ENCODE results near the gene PSMB1.
"Not testable (repeated sequence)": the region's sequence is repeated elsewhere in the genome, so short reads cannot be mapped to it uniquely, and the experiment has no call there.

Gene PSMB1

DNA sequence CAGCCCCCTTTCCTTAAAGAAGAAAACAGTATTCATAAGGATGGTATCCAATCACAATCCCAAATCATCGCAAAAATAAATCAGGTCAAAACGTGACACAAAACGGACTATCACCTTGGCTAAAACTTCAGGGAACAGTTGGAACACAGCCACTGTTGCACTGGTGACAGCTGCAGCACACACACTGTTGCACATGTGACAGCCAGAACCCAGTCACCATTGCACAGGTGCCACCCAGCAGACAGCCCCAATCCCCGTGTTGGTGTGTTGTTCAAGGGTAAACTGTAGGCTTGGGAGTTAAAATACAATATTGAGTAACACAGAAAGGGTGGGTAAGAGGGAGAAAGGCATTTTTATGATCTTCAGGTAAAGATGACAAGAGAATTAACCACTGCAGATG lies 15.8 kb downstream of the PSMB1 start:
- DNase-seq (ENCODE audit: low spot score): no peak
- TF ChIP-seq, protein P1, sequence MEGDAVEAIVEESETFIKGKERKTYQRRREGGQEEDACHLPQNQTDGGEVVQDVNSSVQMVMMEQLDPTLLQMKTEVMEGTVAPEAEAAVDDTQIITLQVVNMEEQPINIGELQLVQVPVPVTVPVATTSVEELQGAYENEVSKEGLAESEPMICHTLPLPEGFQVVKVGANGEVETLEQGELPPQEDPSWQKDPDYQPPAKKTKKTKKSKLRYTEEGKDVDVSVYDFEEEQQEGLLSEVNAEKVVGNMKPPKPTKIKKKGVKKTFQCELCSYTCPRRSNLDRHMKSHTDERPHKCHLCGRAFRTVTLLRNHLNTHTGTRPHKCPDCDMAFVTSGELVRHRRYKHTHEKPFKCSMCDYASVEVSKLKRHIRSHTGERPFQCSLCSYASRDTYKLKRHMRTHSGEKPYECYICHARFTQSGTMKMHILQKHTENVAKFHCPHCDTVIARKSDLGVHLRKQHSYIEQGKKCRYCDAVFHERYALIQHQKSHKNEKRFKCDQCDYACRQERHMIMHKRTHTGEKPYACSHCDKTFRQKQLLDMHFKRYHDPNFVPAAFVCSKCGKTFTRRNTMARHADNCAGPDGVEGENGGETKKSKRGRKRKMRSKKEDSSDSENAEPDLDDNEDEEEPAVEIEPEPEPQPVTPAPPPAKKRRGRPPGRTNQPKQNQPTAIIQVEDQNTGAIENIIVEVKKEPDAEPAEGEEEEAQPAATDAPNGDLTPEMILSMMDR (conservative IDR thresholded peaks at IDR 0.05; ENCODE audit: low read depth): no peak
- POLR2A ChIA-PET (ENCODE audit: low non-redundant PET): no interaction called here
- no peak overlapping the region for H3K27ac ChIP-seq
- CTCF ChIA-PET: no interaction called here

DNA sequence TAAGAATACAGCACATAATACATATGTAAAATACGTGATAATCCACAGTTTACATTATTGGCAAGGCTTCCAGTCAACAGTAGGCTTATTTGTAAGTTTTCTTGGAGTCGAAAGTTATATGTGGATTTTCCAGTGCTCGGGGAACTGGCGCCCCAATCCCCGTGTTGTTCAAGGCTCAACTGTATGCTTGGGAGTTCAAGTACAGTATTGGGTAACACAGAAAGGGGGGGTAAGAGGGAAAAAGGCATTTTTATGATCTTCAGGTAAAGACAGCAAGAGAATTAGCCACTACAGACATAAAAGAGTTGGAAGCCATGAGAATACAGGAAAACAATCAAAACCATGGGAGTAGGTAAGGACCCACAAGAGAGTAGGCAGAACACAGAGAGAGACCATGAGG lies 16.4 kb downstream of the PSMB1 start:
- H3K27ac ChIP-seq: no peak overlapping the region
- ChIA-PET CTCF (no interaction called here), POLR2A (ENCODE audit: low non-redundant PET) (no interaction called here)
- TF ChIP-seq, protein P1 (conservative IDR thresholded peaks at IDR 0.05; ENCODE audit: low read depth): no peak
- DNase-seq (ENCODE audit: low spot score): no peak

DNA sequence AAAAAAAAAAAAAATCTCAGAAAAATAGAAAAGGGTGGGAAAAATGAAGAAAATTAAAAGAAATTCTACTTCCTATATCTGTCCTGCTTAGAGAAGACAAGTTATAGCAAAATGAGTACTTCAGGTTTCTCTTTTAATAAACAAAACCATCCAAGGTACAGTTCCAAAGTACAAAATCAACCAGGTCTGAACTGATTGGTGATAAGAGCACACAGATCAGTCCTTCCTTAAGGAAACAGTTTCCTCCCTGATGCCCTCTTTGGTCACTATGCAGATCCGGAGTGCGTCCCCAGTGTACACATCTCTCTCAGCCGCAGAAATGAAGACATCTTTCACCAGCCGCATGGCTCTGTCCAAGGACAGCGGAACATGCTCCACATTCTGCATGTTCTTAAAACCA lies 18.1 kb downstream of the PSMB1 start:
- TF ChIP-seq, protein P1 (conservative IDR thresholded peaks at IDR 0.05; ENCODE audit: low read depth): no peak
- CTCF ChIA-PET: no interaction called here
- DNase-seq (ENCODE audit: low spot score): no peak
- H3K27ac ChIP-seq: no peak overlapping the region
- POLR2A ChIA-PET (ENCODE audit: low non-redundant PET): no interaction called here

DNA sequence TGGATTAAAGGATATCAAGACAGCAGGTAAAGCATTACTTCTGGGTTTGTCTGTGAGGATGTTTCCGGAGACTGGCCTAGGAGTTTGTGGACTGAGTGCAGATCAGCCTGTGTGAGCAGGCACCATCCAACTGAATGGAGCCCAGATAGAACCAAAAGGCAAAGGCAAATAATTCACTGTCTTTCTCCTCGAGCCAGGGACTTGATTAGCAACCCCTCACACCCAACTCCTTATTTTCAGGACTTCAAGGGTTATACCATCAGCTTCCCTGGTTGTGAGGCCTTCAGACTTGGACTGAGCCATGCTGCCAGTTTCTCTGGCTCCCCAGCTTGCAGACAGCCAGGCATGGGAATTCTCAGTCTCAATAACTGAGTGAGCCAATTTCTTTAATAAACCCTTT lies 19.3 kb downstream of the PSMB1 start:
- POLR2A ChIA-PET (ENCODE audit: low non-redundant PET): no interaction called here
- no peak for DNase-seq (ENCODE audit: low spot score)
- CTCF ChIA-PET: no interaction called here
- no peak overlapping the region for H3K27ac ChIP-seq
- TF ChIP-seq, protein P1 (conservative IDR thresholded peaks at IDR 0.05; ENCODE audit: low read depth): no peak

DNA sequence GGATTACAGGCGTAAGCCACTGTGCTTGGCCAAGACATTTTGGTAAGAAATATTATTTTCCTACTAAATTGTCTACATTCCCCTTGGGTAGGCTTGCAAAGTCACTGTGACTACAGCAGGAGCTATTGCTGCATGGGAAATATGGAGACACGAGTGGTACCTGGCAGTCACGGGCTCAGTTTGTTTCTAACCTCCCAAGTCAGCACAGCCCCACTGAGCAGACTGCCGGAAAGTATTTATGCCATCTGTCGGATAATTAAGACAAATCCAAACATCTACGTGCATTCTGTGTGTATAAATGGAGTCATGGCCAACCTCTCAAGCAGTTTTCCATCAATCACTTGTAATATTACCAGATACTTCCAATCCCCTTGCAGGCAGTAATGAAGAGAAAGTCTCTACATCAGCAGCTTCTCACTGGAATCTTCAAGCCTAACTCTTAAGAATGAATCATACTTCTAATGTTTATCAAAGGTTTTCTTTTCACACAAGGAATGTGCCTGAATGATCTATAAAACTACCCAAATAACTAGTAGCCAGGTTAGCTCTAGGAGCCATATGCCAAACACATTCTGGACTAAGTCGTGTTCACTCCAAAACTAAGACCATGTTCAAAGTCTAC lies 20.1 kb downstream of the PSMB1 start:
- no peak for DNase-seq (ENCODE audit: low spot score)
- CTCF ChIA-PET: no interaction called here
- TF ChIP-seq, protein P1 (conservative IDR thresholded peaks at IDR 0.05; ENCODE audit: low read depth): no peak
- no peak overlapping the region for H3K27ac ChIP-seq
- POLR2A ChIA-PET (ENCODE audit: low non-redundant PET): no interaction called here

DNA sequence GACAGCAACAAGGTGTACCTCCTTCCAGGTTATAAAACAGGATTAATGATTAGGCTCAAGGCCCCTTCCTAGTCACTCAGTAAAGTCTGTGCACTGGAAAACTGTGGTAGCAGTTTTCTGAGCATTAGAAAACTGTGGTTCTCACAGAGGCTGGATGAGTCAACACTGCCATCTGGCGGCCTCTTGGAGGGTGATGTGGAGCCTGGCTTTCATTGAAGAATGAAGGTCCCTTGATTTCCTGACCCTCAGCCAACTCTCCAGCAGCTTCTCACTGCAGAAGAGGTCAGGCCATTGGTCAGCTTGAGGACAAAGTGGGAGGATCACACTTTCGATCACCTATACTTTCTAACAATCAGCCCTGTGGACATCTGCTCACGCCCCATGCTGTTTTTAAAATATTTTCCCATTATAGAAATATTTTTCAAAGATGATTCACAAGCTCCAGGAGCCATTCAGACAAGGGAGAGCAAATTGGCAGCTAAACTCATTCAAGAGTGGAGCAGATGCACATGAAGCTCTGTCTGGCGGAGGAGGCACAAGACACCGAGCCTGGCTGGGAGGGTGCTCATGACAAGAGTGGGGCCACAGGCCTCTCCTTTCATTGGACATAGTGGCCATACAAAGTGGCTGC lies 23.2 kb downstream of the PSMB1 start:
- peak; percentile 79 for DNase-seq (ENCODE audit: low spot score)
- POLR2A ChIA-PET (ENCODE audit: low non-redundant PET): no interaction called here
- CTCF ChIA-PET: interaction anchor here (0.6 to 3.7 kb wide), 8 partner anchors 13 to 1635 kb away, joined by 3 to 17 read pairs (median 4); no protein-coding TSS in a partner anchor
- TF ChIP-seq, protein P1 (conservative IDR thresholded peaks at IDR 0.05; ENCODE audit: low read depth): peak; percentile 90
- peak overlapping the region; percentile 28; the same call in 1 of the 2 replicates for H3K27ac ChIP-seq

DNA sequence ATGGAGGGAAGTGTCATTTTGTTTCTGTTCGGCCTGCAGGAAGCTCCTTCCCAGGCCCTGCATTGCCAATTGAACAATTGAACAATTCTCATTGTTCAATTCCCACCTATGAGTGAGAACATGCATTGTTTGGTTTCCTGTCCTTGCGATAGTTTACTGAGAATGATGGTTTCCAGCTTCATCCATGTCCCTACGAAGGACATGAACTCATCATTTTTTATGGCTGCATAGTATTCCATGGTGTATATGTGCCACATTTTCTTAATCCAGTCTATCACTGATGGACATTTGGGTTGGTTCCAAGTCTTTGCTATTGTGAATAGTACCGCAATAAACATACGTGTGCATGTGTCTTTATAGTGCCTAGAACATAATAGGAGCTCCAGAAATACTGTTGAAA lies 25.1 kb downstream of the PSMB1 start:
- CTCF ChIA-PET: interaction anchor here (0.7 to 3.3 kb wide), 3 partner anchors 54 to 696 kb away, joined by 3 to 8 read pairs (median 3); no protein-coding TSS in a partner anchor

More for the DNA sequence above, 25.1 kb downstream of the PSMB1 start:
- POLR2A ChIA-PET (ENCODE audit: low non-redundant PET); H3K27ac ChIP-seq; DNase-seq (ENCODE audit: low spot score): not testable (repeated sequence)

Data from RWPE1 (cell line).